GM18858 (cell line): Measurements from ENCODE around the gene HSD17B1.
"Not testable (repeated sequence)": the region's sequence is repeated elsewhere in the genome, so short reads cannot be mapped to it uniquely, and the experiment has no call there.

Source experiments
- ATAC-seq: cut with Tn5 transposase; IDR thresholded peaks from one replicate; pipeline ENCODE4 v1.9.1; 2021; ENCODE audit not compliant: unreplicated experiment

The HSD17B1 gene, protein sequence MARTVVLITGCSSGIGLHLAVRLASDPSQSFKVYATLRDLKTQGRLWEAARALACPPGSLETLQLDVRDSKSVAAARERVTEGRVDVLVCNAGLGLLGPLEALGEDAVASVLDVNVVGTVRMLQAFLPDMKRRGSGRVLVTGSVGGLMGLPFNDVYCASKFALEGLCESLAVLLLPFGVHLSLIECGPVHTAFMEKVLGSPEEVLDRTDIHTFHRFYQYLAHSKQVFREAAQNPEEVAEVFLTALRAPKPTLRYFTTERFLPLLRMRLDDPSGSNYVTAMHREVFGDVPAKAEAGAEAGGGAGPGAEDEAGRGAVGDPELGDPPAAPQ

DNA sequence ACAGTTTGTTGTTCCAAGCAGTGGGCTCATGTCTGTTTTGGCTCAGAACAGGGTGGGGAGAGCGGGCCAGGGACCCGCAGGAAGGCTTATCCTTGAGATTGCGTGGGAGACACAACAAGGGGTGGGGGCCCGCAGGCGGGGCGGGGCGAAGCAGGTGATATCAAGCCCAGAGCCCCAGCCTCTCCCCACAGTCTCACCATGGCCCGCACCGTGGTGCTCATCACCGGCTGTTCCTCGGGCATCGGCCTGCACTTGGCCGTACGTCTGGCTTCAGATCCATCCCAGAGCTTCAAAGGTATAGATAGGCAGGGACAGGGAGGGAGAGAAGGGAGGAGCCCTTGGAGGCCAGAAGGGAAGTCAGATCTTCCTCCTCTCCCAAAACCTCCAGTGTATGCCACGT is at the start of gene HSD17B1:
Gene HSD17B1, plus strand, starts transcription at position 188 of the 400 bp plus-strand sequence. Its CDS starts 11 bp downstream, at position 199.
- not testable (repeated sequence) for ATAC-seq

DNA sequence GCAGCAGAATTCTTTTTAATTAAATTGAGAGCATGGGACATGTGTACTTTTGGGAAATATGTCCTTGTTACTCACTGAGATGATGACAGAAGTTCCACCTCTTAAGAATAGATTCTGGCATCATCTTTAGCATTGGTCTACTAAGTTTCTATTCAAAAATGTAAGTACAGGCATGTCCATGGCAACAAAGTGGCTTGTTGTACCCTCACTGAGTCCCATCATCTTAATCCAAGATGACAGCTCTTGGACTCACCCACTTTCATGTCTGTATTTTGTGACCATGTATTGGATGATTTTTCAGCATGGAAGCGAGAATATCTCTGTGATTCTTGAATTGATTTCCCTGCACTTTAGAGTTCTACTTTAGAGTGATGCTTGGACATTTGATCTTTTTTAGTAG is 49.8 kb upstream of the HSD17B1 start:
- ATAC-seq = no peak

DNA sequence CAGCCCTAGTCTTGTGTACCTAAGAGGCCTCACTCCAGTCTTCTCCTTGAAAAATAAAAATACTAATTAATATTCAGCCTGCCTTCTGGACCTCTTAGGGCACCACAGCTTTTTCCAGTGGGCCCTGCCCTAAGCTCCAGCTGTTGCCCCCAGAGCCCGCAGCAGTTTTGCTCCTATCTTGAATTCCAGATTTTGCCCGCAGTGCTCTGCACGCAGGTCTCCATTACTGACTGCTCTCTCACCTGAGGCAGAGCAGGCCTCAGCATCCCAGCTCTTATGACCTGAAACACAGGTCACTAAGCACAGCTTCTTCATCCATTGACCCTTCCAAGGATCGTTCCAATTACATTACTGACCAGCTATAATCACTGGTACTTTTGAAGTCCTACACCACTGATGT is 45.1 kb upstream of the HSD17B1 start:
- ATAC-seq = no peak

DNA sequence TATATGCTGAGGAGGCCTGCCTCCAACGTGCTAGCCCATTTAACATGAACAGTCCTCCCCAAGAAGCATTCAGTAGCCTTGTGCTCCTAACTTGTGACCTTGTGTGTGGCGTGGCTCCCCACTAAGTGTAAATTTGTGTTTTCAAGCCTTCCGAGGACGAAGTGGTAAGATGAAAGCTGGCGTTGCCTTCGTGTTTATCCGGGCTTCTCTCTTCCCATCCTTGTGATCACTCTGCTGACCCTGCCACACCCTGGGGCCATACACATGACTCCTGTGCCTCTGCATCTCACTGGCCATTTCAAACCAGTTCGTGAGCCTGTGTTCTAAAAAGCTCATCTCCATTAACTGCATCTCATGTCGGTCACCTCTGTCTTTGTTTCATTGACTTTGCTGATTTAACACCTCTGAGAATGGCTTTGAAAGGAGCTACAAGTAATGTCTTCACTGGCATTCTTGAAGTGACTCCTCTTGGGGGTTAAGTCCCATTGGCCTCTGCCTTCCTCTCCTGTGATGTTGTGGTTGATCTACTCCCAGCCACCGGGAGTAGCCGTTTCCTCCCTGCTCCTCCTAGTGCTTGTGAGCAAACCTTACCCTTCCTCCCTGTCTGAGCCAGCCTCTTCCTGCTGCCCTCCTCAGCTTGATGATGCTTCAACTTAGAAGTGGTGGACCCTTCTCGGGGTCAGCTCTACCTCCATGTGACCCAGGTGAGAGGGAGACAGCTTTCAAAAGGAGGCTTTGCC is 44.1 kb upstream of the HSD17B1 start:
- no peak for ATAC-seq

DNA sequence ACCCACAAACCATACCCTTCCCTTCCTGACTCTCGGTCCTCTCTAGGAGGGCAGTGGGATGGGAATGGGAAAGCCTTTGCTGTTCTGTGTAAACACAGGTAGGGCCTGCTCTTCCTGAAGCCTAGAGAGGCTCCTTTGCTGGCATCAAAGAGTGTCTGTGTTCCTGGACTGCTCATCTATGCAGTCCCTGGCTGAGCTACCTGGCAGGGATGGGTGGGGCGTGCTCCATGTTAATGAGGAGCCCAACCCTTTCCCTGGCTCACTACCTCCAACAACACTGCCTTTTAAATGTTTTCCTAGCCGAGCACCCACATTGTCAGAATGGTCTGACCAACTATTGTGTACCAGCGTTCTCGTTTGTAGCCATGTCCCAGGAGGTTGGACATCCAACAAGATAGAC is 43.3 kb upstream of the HSD17B1 start:
- ATAC-seq = no peak

DNA sequence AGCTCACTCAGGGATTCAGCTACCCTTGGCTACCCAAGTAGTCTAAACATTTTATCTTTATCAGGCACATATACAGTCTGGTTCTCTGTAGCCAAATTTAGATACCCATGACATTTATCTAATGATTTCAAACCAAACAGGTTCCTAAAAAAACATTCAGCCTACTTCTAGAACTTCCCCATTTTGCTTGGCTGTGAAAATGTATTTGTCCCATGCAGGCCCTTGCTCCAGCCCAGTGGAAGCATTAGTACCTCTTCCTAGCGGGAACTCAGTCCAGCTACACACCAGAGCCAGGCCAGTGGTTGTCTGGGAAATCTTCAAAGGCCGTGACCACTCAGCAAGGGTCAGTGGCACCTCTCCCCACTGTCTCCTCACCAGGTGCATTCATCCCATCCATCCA is 42.9 kb upstream of the HSD17B1 start:
- ATAC-seq = no peak

DNA sequence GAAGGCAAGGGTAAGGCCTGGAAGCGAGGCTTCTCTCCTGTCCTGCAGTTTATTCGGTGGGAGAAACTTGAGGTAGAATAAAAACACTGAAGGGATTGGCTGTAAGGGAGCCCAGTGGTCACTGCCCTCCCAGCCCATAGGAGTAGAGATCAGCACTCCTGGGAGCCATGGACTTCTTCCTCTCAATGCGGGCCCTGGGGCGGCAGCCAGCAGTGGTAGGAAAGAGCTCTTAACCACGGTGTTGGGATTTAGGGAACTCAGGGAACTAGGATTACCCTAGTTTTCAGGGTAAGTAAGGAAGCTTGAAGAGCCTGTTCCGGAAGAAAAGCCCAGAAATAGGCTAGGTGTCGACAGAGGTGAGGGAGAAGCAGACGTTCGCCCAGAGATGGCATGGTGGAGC is 40.5 kb upstream of the HSD17B1 start:
- ATAC-seq = no peak

DNA sequence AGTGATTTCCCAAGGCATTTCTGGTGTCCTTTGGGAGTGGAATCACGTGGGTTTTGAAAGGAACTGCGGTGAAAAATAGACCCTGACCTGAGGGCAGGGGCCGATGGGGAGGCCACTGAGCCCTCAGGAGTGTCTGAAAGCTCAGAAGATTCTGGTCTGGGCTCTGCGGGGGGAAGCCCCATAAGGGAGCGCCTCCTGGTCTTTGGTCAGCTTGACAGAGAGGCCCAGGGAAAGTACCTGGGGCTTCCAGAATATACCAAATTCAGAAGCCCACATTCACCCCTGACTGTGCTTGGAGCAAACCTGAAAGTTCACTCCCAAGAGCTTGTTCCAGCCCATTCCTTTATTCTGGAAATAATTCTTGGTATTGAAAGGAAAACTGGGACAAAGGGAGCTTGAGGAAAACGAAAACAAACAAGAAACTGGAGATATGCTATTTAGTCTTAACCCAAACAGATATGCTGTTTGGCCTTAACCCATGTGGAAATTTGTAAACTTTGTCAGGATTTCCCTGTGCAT is 39.9 kb upstream of the HSD17B1 start:
- no peak for ATAC-seq

DNA sequence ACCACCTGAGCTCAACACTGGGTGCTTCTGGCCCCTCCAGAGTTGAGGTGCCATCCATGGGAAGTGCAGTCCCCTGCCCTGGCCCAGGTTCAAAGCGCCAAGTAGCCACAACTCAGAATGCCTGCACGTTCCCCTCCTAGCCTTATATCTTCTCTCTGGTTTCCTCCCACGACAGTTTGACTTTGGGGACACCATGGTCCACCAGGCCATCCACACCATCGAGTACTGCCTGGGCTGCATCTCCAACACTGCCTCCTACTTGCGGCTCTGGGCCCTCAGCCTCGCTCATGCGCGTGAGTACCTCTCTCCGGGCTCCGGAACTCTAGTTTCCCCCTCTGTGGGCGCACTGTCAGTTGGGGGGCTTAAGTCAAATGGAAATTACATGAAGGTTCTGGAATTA is 39.0 kb upstream of the HSD17B1 start:
- ATAC-seq = no peak

DNA sequence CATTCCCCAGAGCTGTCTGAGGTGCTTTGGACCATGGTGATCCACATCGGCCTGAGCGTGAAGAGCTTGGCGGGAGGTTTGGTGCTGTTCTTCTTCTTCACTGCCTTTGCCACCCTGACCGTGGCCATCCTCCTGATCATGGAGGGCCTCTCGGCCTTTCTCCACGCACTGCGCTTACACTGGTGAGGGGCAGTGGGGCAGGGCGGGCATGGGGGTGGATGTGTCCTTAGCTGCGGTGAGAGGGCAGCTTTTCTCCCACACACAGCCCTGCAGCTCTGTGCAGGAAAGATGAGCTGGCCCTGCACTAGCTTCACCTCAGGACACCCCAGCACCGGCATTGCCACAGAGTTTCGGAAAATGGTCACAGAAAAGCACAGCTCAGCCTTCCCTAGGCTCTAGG is 38.4 kb upstream of the HSD17B1 start:
- no peak for ATAC-seq

DNA sequence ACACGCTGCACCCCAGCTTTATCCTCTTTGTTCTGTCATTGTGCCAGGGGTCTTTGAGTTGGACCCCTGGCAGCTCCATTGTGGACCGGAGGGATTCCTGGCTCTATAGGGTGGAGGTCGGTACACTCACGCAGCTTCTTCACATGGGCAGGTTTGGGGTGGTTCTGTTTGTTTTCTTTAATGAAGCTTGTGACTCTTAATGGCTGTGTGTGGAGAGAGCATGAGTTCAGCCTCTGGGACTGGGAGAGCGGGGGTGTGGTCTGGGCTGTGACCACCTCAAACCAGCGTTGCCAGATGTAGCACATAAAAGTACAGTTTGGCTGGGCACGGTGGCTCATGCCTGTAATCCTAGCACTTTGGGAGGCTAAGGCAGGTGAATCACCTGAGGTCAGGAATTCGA is 37.9 kb upstream of the HSD17B1 start:
- no peak for ATAC-seq

DNA sequence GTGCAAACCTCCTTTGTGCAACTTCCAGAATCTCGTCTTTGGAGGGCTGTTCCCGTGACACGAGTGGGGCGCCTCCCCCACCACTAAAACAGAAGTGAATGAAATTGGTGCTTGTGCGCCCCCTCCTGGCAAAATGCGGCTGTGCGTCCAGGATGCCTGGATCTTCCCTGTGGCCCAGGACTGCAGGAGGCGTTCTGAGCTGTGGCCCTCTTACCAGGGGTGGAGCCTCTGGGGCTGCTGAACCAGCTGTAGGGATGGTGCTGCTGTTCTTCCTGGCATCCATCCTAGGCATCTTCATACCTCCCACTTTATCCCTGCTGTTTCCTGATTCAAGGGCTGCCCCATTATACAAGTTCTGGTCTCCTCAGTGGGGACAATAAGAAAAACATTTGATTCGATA is 35.2 kb upstream of the HSD17B1 start:
- ATAC-seq = no peak

DNA sequence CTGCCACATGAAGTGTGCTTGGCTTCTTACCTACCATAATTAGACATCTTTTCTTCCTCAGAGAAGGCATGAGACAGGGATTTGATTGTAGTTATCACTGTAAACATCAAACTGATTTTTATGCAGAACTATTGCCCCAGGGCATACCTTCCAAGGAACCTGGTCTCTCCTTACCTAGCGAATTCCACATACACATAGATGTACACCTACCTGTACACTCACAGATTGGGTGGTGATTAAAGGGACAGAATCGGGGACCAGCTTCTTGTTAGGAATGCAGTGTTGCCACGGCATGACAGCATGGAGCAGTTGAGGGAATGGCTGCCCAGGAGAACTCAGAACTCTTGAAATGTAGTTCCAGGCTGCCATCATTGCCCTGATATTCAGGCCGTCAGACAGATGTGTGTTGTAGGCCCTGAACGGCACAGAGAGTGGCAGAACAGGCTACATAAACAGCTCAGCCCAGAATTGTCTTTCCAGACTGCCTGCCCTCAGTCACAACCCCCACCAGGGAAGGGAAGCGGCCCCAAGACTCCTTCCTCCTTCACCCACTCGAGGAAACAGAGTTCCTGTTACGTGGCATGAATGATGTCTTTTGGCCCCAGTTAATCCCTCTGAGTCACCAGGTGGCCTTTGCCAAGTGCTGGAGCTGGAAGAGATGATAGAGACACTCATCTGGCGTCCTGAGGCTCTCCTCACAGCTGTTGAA is 34.5 kb upstream of the HSD17B1 start:
- no peak for ATAC-seq

DNA sequence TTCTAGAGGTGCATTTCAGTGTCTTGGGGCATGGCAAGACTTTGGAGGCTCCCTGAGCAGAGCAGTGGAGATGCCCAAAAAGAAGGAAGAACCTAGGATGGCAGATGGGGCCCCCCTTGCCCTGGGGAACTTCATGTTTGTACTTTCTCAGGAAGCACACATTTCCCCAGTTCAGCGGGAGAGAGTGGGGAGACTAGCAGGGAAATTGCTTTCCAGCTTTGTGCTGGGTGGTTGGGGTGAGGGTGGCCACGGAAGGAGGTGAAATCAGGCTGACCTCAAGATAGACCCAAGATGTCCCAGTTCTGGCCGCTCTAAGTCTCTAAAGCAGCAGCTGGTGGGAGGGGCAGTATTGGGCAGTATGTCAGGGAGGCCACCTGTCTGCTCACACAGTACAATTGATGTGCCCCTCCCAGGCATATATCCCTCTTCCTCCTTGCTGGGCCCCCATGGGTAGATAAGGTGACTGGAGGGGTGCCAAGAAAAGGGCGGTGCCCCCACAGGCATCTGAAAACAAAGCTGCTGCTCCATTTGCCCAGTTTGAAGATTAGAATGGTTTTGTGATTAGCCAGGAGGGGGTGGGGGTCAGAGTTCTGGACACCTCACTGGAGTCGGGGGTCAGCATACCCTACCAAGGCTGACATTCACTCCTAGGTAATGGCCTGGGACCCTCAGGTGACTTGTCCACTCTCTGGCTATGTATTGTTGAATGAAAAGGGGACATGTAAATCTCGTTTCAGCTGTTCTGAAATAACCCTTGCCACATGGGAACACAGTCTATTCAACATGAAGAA is 33.8 kb upstream of the HSD17B1 start:
- no peak for ATAC-seq

DNA sequence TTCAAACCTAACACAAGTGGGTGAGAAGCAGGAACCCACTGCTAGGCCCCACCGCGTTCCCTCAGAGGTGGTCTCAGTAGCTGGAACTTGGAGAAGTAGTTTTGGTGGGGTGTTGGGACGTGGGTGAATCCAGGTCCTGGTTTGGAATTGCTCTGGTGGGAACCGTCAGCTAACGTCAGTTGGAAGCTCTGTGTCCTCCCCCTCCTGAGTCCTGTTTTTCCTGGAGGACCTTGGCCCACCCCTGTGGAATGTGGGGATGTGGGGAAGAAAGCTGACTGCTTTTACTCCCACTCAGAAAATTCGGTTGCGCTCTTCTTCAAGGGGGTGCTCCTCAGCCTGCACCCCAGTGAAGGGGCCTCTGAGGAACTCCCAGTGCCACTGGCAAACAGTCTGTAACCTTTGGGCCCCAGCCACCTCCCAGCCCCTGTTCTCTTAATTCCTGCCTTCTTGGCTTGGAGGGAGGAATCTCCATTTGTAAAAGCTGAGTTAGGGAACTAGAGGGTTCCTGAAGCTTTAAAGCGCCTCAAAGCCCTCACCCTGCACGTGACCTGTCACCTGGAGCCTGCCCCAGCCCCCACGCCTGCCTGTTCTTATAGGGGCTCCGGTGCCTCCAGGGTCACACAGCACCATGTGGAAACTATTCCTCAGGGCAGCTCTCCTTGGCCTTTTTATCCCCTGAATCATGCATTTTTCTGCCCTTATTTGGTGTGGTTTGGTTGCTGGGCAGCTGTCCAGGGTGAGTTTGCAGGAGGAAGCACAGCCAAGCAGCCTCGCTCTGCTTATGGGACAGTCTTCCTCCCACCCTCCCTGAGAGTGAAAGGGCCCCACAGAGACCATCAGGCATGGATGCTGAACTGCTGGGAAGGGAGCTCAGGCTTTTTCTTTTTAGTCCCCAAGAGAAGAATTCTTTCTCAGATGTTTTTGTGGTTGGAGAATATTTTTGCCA is 32.9 kb upstream of the HSD17B1 start:
- no peak for ATAC-seq

DNA sequence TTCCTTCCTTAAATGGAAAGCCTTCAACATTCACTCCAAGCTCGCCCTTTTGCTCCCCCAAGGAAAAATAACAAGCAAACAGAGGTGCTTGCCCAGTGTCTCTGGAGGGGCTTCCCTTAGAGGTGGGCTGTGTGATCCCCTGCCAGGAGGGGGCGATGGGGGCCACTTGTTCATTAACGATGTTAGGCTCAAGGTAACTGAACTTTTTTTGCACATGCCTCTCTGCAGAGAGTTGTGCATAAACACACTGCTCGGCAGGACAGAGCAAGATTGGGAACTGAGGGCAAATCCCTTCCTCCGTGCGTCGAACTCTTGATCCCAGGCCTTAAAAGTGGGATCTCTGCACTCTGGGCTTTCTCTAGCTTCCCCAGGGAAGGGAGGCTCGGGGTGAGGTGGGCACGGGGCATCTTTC is 32.2 kb upstream of the HSD17B1 start:
- no peak for ATAC-seq

DNA sequence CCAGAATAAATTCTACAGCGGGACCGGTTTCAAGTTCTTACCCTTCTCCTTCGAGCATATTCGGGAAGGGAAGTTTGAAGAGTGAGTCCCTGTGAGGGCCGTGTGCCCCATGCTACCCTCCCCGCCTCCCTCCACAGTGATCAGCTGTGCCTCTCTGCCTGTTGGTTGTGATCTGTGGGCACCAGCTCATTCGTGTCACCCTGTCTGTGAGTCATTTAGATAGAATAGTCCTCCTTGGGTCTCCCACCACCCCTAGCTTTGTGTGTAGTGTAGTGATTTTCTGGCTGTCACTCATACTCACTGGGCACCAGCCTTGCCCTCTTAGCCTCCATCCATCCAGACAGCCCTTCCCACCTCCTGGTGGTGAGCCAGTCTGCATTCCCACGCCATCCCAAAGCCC is 31.7 kb upstream of the HSD17B1 start:
- no peak for ATAC-seq

DNA sequence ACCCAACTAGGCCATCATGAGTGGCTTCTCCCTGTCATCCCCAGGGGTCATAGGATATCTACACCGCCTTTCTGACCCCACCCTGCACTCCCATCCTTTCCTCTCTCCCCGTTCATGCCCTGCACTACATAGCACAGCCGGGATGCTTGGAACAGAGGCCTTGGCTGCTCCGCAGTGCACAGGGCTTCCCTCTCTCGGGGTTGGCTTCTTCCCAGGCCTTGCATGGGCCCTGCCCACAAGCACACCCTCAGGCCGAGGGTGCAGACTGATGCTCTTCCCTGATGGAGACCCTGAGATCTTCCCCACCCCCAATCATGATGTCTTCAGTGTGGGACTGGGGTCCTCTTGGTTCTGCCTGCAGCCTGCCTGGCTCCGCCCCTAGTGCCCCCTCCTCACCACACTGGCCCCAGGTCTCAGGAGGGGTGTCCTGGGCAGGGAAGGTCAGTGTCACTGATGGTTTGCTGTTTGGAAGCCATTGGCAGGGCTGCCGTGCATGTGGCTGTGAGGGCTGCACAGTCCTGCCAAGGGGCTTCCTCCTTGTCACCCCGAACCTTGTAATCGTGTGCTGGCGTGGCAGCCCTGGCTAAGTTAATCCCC is 31.0 kb upstream of the HSD17B1 start:
- no peak for ATAC-seq

DNA sequence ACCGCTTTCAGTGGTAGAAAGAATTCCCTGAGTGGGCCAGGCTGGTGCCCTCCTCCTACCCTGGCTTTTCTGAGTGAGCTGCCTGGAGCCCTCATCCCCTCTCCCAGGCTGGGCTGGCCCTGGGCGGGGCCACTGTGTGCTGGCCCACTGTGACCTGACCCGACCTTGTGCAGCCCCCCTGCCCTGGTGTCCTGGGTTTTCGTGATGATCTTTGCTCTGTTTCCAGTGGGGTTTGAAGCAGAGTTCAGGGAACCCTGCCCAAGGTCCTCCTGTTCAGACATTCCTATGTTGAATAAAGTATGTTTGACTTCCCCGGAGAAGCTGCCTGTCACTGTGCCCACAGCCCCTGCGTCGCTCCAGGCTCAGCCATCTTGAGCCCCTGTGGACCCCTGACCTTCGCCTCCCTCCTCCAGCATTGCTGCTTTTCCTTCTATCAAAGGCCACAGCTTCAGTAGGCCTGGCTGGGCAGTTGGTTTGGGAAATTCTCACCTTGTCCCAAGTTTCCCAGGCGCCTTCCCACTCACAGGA is 30.4 kb upstream of the HSD17B1 start:
- ATAC-seq = no peak
